K562 (cell line): ENCODE data around the gene MLN. TPM values are rescaled to one million over a fixed set of nuclear protein-coding genes. Genes with fewer than 3 reads are reported as not detected.

ENCODE experiments used
- EP300 ChIP-seq: IDR thresholded peaks from 2 replicates; pipeline ENCODE4 v1.6.1; 2012; ENCODE audit warnings: low read length, improper control_type of control experiment
- ETS2 ChIP-seq: IDR thresholded peaks from 2 replicates; pipeline ENCODE4 v1.6.1; 2016; ENCODE audit warnings: borderline replicate concordance, missing genetic modification characterization, mild to moderate bottlenecking, moderate library complexity, missing compliant biosample characterization; ENCODE audit not compliant: poor library complexity, severe bottlenecking
- HDAC3 ChIP-seq: fragments of 450-650 bp; IDR thresholded peaks from 2 replicates; pipeline ENCODE4 v1.6.1; 2018; ENCODE audit warnings: borderline replicate concordance, mild to moderate bottlenecking, moderate library complexity; ENCODE audit not compliant: partially characterized antibody
- HIVEP1 ChIP-seq: fragments of 250-450 bp; sonication (Bioruptor Pico); IDR thresholded peaks from 2 replicates; pipeline ENCODE4 v1.4.0; 2020; ENCODE audit warnings: mild to moderate bottlenecking
- HMG20A ChIP-seq: fragments of 450-650 bp; formaldehyde crosslinking; conservative IDR thresholded peaks from 2 replicates; pipeline ENCODE4 v1.4.0; 2020; ENCODE audit warnings: mild to moderate bottlenecking, mixed read lengths
- HOMEZ ChIP-seq: fragments of 250-450 bp; sonication (Bioruptor Pico); IDR thresholded peaks from 2 replicates; pipeline ENCODE4 v1.4.0; 2020; ENCODE audit warnings: mild to moderate bottlenecking, moderate library complexity
- LCOR ChIP-seq: sonication (generic); formaldehyde crosslinking; IDR thresholded peaks from 2 replicates; pipeline ENCODE4 v1.8.0; 2022; ENCODE audit warnings: mild to moderate bottlenecking, missing genetic modification reagents
- MBD1 ChIP-seq: fragments of 250-450 bp; sonication (Bioruptor Pico); IDR thresholded peaks from 2 replicates; pipeline ENCODE4 v1.8.0; 2022; ENCODE audit warnings: inconsistent platforms
- PCBP2 ChIP-seq: fragments of 200-400 bp; formaldehyde crosslinking; IDR thresholded peaks from 2 replicates; pipeline ENCODE4 v1.6.1; 2018; ENCODE audit warnings: low read length, low read depth, mild to moderate bottlenecking, moderate library complexity; ENCODE audit not compliant: poor library complexity, severe bottlenecking
- SPI1 ChIP-seq: IDR thresholded peaks from 2 replicates; pipeline ENCODE4 v1.6.1; 2011; ENCODE audit warnings: low read depth, low read length, control low read depth, borderline replicate concordance
- SUPT5H ChIP-seq: fragments of 450-650 bp; IDR thresholded peaks from 2 replicates; pipeline ENCODE4 v1.6.1; 2016
- ZBTB11 ChIP-seq, 3 experiments: fragments of 200-800 bp in 1 of 3; fragments of 250-450 bp in 1 of 3; fragments of 450-650 bp in 1 of 3; sonication (Bioruptor Pico) in 1 of 3; sonication (Bioruptor generic) in 1 of 3; formaldehyde crosslinking in 1 of 3; IDR thresholded peaks; 2 replicates each; pipeline versions ENCODE4 v1.6.1 to v1.8.0; 2016 to 2022; ENCODE audit warnings: mild to moderate bottlenecking in 2 of 3, missing genetic modification characterization in 2 of 3, missing compliant biosample characterization in 1 of 3, moderate library complexity in 1 of 3
- ZBTB7A ChIP-seq: IDR thresholded peaks from 2 replicates; pipeline ENCODE4 v1.6.1; 2011; ENCODE audit warnings: low read depth, mild to moderate bottlenecking, low read length, moderate library complexity, borderline replicate concordance; ENCODE audit not compliant: control insufficient read depth
- ZNF561 ChIP-seq: fragments of 450-650 bp; formaldehyde crosslinking; conservative IDR thresholded peaks from 2 replicates; pipeline ENCODE4 v1.4.0; 2020; ENCODE audit warnings: mild to moderate bottlenecking, moderate library complexity
- ZNF589 ChIP-seq: fragments of 200-800 bp; sonication (Bioruptor generic); IDR thresholded peaks from 2 replicates; pipeline ENCODE4 v1.6.1; 2016; ENCODE audit warnings: low read depth, missing genetic modification characterization, missing compliant biosample characterization
- ZNF785 ChIP-seq: fragments of 250-450 bp; sonication (Bioruptor Pico); IDR thresholded peaks from 2 replicates; pipeline ENCODE4 v1.4.0; 2020; ENCODE audit warnings: mild to moderate bottlenecking
- polyA plus RNA-seq, 8 experiments: library from polyadenylated mRNA; depleted of rRNA in 4 of 8; stranded (reverse) in 5 of 8; unstranded in 3 of 8; fragments of >200 nt; fragmentation: Nextera tagmentation in 2 of 8; fragmentation: Illumina TruSeq in 1 of 8; extraction: Ambion mirVana in 2 of 8; extraction: Trizol in 1 of 8; gene quantifications; 2 replicates each; pipeline versions ENCODE4 v1.2.1 to v1.2.3, GENCODE V29; 2011 to 2014; ENCODE audit warnings: inconsistent platforms in 1 of 8, missing spikeins in 1 of 8
- total RNA-seq, 7 experiments: library from RNA; depleted of rRNA in 6 of 7; stranded (reverse); fragments of >200 nt in 6 of 7; fragmentation: Illumina TruSeq in 2 of 7; extraction: Trizol in 2 of 7; gene quantifications; 2 replicates each; pipeline versions ENCODE4 v1.2.1 to v1.2.3, GENCODE V29; 2011 to 2021; ENCODE audit warnings: low replicate concordance in 1 of 7
- TF ChIP-seq, protein P1 (sequence below): fragments of 450-650 bp; conservative IDR thresholded peaks from 2 replicates; pipeline ENCODE4 v1.6.1; 2016; ENCODE audit warnings: missing genetic modification characterization, low read depth, mild to moderate bottlenecking, missing compliant biosample characterization, moderate library complexity

Gene MLN
- total and polyA plus RNA-seq, 9 of the 15 experiments (the other 6 are each of a cell fraction or from before 2014, with no cell fraction given) = not detected

DNA sequence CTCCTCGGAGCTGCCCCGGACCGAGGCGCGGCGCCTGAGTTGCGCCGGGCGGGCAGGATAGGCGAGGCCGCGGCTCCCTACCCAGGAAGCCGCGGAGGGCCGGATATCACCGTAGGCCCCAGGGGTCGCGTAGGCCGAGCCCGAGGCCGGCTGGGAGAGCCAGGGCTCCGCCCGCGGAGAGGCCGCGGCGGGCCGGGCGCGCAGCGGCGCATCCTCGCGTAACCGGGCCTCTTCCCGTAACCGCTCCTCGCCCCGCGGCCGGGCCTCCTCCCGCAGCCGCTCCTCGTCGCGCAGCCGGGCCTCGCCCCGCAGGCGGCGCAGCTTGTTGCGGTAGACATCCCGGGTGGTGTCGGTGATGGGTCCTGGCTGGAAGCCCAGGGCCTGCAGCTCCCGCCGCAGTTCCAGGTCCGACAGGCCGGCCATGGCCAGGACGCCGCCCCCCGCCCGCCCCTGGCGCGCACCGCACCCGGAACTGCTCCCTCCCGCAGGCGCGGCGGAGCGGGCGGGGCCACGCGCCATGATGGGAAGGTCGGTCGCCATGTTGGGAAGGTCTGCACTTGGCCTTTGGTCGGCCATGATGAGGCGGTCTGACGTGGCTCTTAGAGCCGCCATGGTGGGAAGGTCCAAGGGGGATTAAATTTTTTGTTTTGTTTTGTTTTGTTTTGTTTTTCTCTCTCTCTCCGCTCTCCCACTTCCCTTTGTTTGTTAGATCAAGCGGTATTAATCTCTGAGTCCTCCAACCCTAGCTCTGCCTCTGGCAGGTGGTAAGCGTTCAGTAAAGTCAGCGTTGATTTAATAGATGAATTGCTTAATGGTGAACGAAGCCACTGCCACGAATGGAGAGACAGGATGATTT lies 14.9 kb downstream of the MLN start, which contains the start of gene LEMD2 (continued):
- no peak for TF ChIP-seq PCBP2
- TF ChIP-seq, protein P1, sequence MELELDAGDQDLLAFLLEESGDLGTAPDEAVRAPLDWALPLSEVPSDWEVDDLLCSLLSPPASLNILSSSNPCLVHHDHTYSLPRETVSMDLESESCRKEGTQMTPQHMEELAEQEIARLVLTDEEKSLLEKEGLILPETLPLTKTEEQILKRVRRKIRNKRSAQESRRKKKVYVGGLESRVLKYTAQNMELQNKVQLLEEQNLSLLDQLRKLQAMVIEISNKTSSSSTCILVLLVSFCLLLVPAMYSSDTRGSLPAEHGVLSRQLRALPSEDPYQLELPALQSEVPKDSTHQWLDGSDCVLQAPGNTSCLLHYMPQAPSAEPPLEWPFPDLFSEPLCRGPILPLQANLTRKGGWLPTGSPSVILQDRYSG (tag) = peak; percentile 95
- TF ChIP-seq HDAC3 = no peak
- peak; percentile 54 for TF ChIP-seq SUPT5H
- TF ChIP-seq ZNF561 (CRISPR knock-in tag) = no peak
- TF ChIP-seq ZBTB11 (CRISPR knock-in tag; IDR thresholded peaks at IDR 0.05) = peak in 1 of 3 experiments; percentile 90; a peak in 2 of 6 replicates
- TF ChIP-seq ZBTB7A = peak; percentile 88; the same call in 1 of the 2 replicates
- TF ChIP-seq HIVEP1 = no peak
- no peak for TF ChIP-seq LCOR (CRISPR knock-in tag)
- no peak for TF ChIP-seq ZNF785 (CRISPR knock-in tag)
- TF ChIP-seq ZNF589 = peak; percentile 99
- TF ChIP-seq MBD1 (CRISPR knock-in tag) = no peak
- no peak for TF ChIP-seq HMG20A
- no peak for TF ChIP-seq SPI1
- peak; percentile 18; the same call in 1 of the 2 replicates for TF ChIP-seq EP300
- TF ChIP-seq ETS2 (tag) = no peak
- no peak for TF ChIP-seq HOMEZ
